Esophagus (tissue), 2 donors: Measurements from ENCODE around the gene CDH22. TPM values are rescaled to one million over a fixed set of nuclear protein-coding genes. Genes with fewer than 3 reads are reported as not detected.

Experiments used
- H3K27ac ChIP-seq, 2 donors: one replicate each; pipeline ENCODE4 v1.5.1; 2013; ENCODE audit warnings: low read depth in 2 of 2, mild to moderate bottlenecking in 2 of 2, inconsistent platforms in 1 of 2, low read length in 1 of 2, moderate library complexity in 1 of 2
- H3K27me3 ChIP-seq, 2 donors: one replicate each; pipeline ENCODE4 v1.6.1; 2013; ENCODE audit warnings: low read length in 2 of 2, control low read depth in 1 of 2, mild to moderate bottlenecking in 1 of 2; ENCODE audit not compliant: insufficient read depth in 2 of 2, control insufficient read depth in 1 of 2
- H3K36me3 ChIP-seq, 2 donors: one replicate each; pipeline ENCODE4 v1.6.1; 2013; ENCODE audit warnings: low read length in 1 of 2; ENCODE audit not compliant: control insufficient read depth in 2 of 2, insufficient read depth in 2 of 2
- H3K4me1 ChIP-seq, 2 donors: one replicate each; pipeline ENCODE4 v1.6.1; 2013; ENCODE audit warnings: low read length in 1 of 2; ENCODE audit not compliant: control insufficient read depth in 2 of 2, insufficient read depth in 2 of 2
- H3K4me3 ChIP-seq, 2 donors: one replicate each; pipeline ENCODE4 v1.5.1; 2013; ENCODE audit warnings: low read length in 2 of 2, mild to moderate bottlenecking in 2 of 2, low read depth in 1 of 2, moderate library complexity in 1 of 2
- H3K9me3 ChIP-seq, 2 donors: one replicate each; pipeline ENCODE4 v1.6.1; 2013; ENCODE audit warnings: mild to moderate bottlenecking in 2 of 2, low read depth in 1 of 2, low read length in 1 of 2, moderate library complexity in 1 of 2; ENCODE audit not compliant: control insufficient read depth in 2 of 2, insufficient read depth in 1 of 2
- WGBS, 2 donors: extraction: QIAGEN DNeasy Blood & Tissue Kit; methylation state at CpG; one replicate each; pipeline ENCODE4 v1.1.7; 2013; 5-methylcytosine and 5-hydroxymethylcytosine counted together
- polyA plus RNA-seq, 2 donors: library from polyadenylated mRNA; stranded (reverse); fragments of 200-250 nt; gene quantifications; one replicate each; pipeline ENCODE4 v1.2.3, GENCODE V29; 2013
- donor health status: healthy with polysubstance abuse.
- donor health status: Bipolar disorder and iron deficiency.

The CDH22 gene
- polyA plus RNA-seq, 2 donors: 0.55 to 0.86 TPM

DNA sequence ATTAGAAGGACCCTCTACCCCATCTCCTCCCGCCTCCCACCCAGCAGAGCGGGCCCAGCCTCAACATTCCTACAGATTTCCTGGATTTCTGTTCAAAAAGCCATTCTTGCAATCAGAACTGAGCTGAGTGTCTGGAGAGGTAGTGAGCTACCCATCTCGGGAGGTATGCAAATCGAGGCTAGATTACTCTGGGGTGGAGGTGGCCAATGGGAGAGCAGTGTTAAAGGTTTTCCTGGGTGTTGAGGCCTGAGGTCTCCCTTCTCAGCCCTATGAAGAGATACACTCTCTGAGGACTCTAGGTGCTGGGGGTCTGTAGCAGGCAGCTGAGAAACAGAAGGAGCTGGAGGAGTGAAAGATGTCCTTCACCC lies 133.2 kb downstream of the CDH22 start:
- H3K4me3 ChIP-seq: no peak overlapping the region
- no peaks in the 10 kb centered on the region for H3K9me3 ChIP-seq
- H3K27me3 ChIP-seq: peaks cover 0 to 5% of the 10 kb centered on the region in 2 donors
- H3K27ac ChIP-seq: no peak overlapping the region
- peaks cover 0 to 3% of the 10 kb centered on the region in 2 donors for H3K4me1 ChIP-seq
- H3K36me3 ChIP-seq: no peaks in the 10 kb centered on the region
- 83 to 86% methylated on average over 4 of the region's 4 CpGs for WGBS, 2 donors

DNA sequence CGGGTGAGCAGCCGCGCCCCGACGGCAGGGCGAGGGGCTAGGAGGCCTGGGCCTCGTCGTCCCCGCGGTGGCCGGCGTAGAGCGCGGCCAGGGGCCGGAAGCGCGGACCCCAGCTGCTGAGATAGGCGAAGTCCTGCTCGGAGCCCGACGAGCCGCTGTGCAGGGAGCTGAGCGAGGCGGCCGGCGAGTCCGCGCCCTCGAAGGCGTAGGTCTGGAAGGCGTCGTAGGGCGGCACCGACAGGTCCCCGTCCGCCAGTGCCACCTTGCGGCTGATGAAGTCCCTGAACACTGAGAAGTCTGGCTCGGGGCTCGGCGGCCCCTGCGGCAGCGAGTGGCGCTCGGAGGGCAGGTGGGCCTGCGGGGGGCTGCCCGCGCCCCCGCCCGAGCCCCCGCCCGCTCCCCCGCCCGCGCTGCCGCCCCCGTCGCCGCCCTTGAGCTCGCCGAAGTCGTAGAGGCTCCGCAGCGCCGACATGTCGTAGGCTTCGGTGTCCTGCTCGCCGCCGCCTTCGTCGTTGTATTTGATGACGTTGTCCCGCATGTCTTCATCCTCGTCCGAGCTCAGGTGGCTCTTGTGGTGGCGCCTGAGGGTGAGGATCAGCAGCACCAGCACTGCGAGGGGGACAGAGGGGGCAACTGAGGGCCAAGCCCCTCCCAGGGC lies 133.7 kb downstream of the CDH22 start:
- Histone ChIP-seq H3K4me1 (peaks cover 0 to 3% of the 10 kb centered on the region in 2 donors), H3K9me3 (no peaks in the 10 kb centered on the region), H3K4me3 (no peak overlapping the region), H3K36me3 (no peaks in the 10 kb centered on the region), H3K27me3 (peaks cover 0 to 5% of the 10 kb centered on the region in 2 donors), H3K27ac (no peak overlapping the region)
- 10 to 30% methylated on average over 61 to 77 of the region's 77 CpGs for whole genome bisulfite sequencing, 2 donors

DNA sequence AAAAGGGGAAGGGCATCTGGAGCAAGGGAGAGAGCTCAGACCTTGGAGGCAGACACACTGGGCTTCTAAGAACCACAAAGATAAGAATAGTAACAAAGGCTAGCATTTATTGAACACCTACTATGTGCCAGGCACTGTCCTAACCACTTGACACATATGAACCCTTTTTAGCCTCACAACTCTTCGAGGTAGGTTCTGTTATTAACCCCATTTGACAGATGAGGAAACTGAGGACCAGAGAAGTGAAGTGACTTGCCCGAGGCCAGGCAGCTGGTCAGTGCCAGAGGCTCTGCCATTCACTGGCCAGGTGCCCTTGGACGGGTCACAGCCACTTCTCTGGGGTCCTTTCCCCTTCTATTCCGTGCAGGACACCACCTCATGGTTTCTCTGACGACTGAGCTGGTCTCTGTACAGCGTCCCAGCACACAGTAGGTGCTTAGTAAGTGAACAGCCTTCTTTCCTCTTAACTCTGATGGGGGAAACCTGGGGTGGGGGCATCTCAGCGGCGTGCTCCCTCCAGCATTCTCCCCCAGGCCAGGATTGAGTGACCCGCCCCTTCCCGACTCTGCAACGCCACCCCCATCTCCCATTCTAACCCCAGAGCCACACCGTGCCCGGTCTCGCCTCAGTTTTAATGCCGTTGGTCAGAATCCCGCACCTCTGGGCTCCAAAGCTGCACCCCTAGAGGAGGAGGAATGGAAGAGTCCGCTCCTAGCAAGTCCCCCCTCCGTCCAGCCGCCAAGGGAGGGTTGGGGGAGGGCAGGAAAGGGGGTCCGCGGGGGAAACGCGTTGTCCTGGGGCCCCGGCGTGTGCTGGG lies 134.4 kb downstream of the CDH22 start:
- Histone ChIP-seq H3K27ac (no peak overlapping the region), H3K9me3 (no peaks in the 10 kb centered on the region), H3K4me1 (peaks cover 0 to 3% of the 10 kb centered on the region in 2 donors), H3K36me3 (no peaks in the 10 kb centered on the region), H3K4me3 (no peak overlapping the region), H3K27me3 (peaks cover 0 to 5% of the 10 kb centered on the region in 2 donors)
- WGBS, 2 donors: 31 to 44% methylated on average over 25 of the region's 25 CpGs

DNA sequence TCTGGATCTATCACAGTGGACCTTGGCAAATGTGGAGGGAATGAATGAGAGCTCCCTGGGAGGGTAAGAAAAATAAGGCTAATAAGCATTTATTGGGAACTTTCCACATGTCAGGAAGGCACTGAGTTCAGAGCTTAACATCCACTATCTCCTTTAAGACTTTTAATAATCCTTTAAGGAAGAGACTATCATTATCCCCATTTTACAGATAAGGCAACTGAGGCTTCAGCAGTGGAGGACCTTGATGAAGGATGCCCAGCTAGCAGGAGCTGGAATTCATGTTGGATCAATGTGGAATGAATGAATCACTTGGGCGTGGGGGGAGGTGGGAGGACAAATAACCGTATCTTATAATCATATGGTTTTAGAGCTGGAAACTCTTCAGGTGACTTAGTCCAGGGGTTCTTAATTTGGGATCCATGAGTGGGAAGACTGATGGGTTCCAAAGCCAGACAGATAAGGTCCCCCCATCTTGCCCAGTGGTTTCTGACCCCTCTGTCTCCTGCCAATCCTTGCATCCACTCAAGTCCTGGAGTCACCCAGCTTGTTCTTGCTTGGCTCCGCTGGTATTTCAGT lies 135.2 kb downstream of the CDH22 start:
- 62 to 68% methylated on average over 3 of the region's 3 CpGs for WGBS, 2 donors
- H3K4me3 ChIP-seq: no peak overlapping the region
- no peaks in the 10 kb centered on the region for H3K36me3 ChIP-seq
- H3K9me3 ChIP-seq: no peaks in the 10 kb centered on the region
- peaks cover 0 to 5% of the 10 kb centered on the region in 2 donors for H3K27me3 ChIP-seq
- H3K27ac ChIP-seq: no peak overlapping the region
- peaks cover 0 to 3% of the 10 kb centered on the region in 2 donors for H3K4me1 ChIP-seq

DNA sequence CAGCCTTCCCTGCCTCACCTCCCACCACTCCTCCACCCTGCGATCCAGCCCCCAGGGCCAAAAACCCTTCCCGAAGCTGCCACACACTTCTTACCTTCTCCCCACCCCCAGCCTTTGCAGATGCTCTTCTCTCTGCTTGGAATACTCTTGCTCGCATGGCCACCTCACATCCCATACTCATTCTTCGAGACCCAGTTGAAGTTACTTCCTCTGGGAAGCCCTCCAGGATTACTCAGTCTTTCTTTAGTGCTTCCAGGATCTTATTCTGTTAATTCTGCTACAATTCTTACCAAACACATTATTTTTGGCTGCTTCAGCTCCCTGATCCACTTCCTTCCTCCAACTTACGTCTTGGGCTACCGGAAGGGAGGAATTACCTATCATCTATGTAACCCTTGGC lies 135.8 kb downstream of the CDH22 start:
- H3K27ac ChIP-seq: no peak overlapping the region
- H3K4me3 ChIP-seq: no peak overlapping the region
- peaks cover 0 to 3% of the 10 kb centered on the region in 2 donors for H3K4me1 ChIP-seq
- WGBS, 2 donors: 65 to 70% methylated on average over 6 of the region's 6 CpGs
- H3K9me3 ChIP-seq: no peaks in the 10 kb centered on the region
- H3K36me3 ChIP-seq: no peaks in the 10 kb centered on the region
- peaks cover 0 to 5% of the 10 kb centered on the region in 2 donors for H3K27me3 ChIP-seq

DNA sequence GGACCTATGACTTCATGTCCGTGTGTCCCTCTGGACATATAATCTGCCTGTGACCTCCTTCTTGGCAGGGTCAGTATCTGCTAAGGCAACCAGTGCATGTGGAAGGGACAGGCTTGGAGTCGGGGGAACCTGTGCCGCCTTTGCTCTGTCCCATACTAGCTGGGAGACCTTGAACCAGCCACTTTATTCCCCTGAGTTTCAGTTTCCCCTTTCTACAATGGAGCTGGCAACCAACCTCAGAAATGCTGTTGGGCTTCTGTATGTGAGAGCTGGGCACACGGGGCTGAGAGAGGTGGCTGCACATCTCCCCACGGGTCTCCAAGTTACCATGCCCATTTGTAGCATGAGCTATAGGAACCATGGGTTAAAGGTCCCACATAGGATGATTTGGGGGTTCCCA lies 136.4 kb downstream of the CDH22 start:
- Histone ChIP-seq H3K27ac (no peak overlapping the region), H3K9me3 (no peaks in the 10 kb centered on the region), H3K36me3 (no peaks in the 10 kb centered on the region), H3K4me1 (peaks cover 0 to 3% of the 10 kb centered on the region in 2 donors), H3K27me3 (peaks cover 0 to 5% of the 10 kb centered on the region in 2 donors), H3K4me3 (no peak overlapping the region)
- 59 to 61% methylated on average over 5 of the region's 5 CpGs for WGBS, 2 donors

DNA sequence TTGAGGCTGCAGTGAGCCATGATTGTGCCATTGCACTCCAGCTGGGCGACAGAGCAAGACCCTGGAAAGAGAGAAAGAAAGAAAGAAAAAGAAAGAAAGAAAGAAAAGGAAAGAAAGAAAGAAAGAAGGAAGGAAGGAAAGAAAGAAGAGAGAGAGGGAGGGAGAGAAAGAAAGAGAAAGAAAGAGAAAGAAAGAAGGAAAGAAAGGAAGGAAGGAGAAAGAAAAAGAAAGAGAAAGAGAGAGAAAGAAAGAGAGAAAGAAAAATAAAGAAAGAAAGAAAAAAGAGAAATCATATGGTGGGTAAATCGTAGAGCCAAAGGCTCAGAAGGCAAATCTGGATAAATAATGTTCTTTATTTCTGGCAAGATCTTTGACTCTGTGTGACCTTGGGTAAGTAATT lies 136.8 kb downstream of the CDH22 start:
- H3K27me3 ChIP-seq: peaks cover 0 to 5% of the 10 kb centered on the region in 2 donors
- 66 to 82% methylated on average over 2 of the region's 2 CpGs for WGBS, 2 donors

DNA sequence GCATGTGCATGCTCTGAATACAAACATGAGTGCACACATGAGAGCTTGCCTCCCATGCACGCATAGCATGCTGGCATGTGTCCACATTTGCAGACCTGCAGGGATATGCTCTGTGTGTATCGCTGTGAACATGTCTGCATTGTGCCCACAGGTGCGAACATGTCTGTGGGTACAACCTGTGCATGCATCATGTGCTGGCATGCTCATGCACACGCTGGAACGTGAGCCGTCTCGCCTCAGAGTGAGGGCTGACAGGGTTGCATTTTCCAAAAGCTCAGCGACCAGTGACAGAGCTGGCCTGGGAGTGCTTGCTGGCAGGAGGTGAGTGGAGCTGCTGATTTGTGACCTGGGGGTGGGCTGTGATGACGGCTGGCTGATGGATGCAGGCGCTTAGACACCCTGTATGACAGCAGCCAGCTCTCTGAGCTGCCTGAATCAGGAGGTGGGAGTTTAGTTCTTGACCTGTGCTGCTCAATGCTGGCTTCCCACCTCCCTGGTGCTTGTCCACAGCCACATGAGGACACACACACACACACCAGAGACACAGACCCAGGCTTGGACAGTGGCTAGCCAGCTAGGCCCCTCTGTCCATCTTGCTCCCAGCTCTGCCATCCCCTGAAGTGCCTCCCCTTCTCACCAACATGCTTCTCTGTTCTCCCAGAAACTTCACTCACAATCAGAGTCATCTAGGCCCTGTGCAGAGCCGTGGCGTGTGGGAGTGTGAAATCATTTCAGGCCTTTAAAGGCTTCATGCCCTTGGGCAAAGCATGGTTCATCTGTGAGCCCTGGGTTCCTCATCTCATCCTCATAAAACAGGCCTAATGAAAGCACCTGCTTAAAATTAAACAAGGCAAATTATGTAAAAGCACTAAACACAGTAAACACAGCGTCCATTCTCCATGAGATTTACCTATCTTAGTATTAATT lies 138.8 kb downstream of the CDH22 start:
- peaks cover 0 to 5% of the 10 kb centered on the region in 2 donors for H3K27me3 ChIP-seq
- H3K4me1 ChIP-seq: peaks cover 0 to 3% of the 10 kb centered on the region in 2 donors
- 38 to 55% methylated on average over 13 of the region's 13 CpGs for WGBS, 2 donors

More for the DNA sequence above, 136.8 kb downstream of the CDH22 start:
- Histone ChIP-seq H3K4me1 (peaks cover 0 to 3% of the 10 kb centered on the region in 2 donors), H3K36me3 (no peaks in the 10 kb centered on the region), H3K27ac (no peak overlapping the region), H3K9me3 (no peaks in the 10 kb centered on the region), H3K4me3 (no peak overlapping the region)

DNA sequence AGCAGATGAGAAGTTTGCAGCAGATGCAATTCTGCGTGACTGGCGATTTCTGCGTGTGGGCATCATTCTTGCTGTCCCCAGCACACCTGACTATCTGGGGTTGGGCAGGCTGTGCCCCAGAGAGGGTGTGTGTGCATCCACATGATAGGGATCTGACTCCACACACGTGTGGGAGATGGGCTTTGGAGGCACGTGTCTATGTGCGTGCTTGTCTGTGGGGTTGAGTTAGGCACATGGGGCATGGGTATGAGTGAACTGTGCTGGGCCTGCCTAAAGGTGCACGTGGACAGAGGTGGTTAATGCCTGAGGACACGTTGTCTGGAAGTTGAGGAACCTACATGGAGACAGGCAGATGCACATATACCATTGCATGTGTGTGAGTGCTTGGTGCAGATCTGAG lies 139.9 kb downstream of the CDH22 start:
- H3K36me3 ChIP-seq: no peaks in the 10 kb centered on the region
- H3K4me1 ChIP-seq: no peaks in the 10 kb centered on the region
- H3K9me3 ChIP-seq: no peaks in the 10 kb centered on the region
- no peaks in the 10 kb centered on the region for H3K27me3 ChIP-seq
- no peak overlapping the region for H3K27ac ChIP-seq
- H3K4me3 ChIP-seq: no peak overlapping the region
- 61% methylated on average over 8 of the region's 8 CpGs for WGBS, 2 donors

More for the DNA sequence above, 138.8 kb downstream of the CDH22 start:
- no peak overlapping the region for H3K27ac ChIP-seq
- no peaks in the 10 kb centered on the region for H3K36me3 ChIP-seq
- no peaks in the 10 kb centered on the region for H3K9me3 ChIP-seq
- no peak overlapping the region for H3K4me3 ChIP-seq
